Measurements from ENCODE around the gene BTBD9. TPM values are rescaled to one million over a fixed set of nuclear protein-coding genes. Genes with fewer than 3 reads are reported as not detected.
"Not testable (repeated sequence)": the region's sequence is repeated elsewhere in the genome, so short reads cannot be mapped to it uniquely, and the experiment has no call there.

The BTBD9 gene
- total RNA-seq, 1 experiment from 2014 or later = 10.8 TPM

DNA sequence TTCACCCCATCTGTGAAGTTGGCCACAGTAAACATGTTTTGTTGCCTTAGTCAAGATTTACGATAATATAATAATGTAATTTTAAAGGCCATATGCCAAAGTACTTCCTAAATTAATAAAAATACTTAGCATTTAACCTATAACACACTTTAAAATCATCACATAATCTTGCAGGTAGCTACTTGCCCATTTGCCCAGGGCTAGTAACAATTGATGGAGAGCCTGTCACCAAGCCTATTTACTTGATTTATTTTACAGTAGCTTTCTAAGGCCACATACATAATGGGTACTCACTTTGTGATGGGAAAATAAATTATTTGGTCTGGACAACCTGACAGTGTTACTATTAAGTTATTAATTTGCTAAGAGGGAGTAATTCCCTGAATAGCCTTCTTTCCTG, 14.5 kb downstream of the BTBD9 start:
- no peaks in the 10 kb centered on the region for H4K20me1 ChIP-seq (ENCODE audit: insufficient read depth)
- no peaks in the 10 kb centered on the region for H3K36me3 ChIP-seq (ENCODE audit: low read depth)
- H2AFZ ChIP-seq = no peak overlapping the region
- intact Hi-C loops (cut with micrococcal nuclease; ENCODE audit: unreplicated experiment) = no loop called here
- TF ChIP-seq EZH2 (IDR thresholded peaks at IDR 0.05; ENCODE audit: low read depth) = no peak
- H3K27ac ChIP-seq = no peak overlapping the region
- H3K79me2 ChIP-seq (ENCODE audit: low read depth) = no peaks in the 10 kb centered on the region
- H3K9me2 ChIP-seq (ENCODE audit: insufficient read depth) = no peaks in the 10 kb centered on the region
- ChIA-PET POLR2A (ENCODE audit: unreplicated experiment) (interaction anchor here (0.6 kb wide), 2 partner anchors 23 to 1187 kb away, joined by 6 read pairs; no protein-coding TSS in a partner anchor), CTCF (no interaction called here)
- H3F3A ChIP-seq (ENCODE audit: insufficient read depth, low read depth) = no peaks in the 10 kb centered on the region
- no TSS peak for BruUV-seq (replicated peaks)
- no peaks in the 10 kb centered on the region for H3K4me1 ChIP-seq (replicated peaks; ENCODE audit: insufficient read depth)
- no peak overlapping the region for H3K4me2 ChIP-seq
- H3K27me3 ChIP-seq (ENCODE audit: insufficient read depth, low read depth) = no peaks in the 10 kb centered on the region
- H3K4me3 ChIP-seq = no peak overlapping the region
- no peaks in the 10 kb centered on the region for H3K9me3 ChIP-seq (ENCODE audit: insufficient read depth, low read depth)
- no peak for DNase-seq

GRCh38 chr6:38619342-38619741, 20.4 kb downstream of the BTBD9 start:
- H3K9me3 ChIP-seq (ENCODE audit: insufficient read depth, low read depth); H3K79me2 ChIP-seq (ENCODE audit: low read depth); POLR2A ChIA-PET (ENCODE audit: unreplicated experiment); BruUV-seq (replicated peaks); CTCF ChIA-PET; H4K20me1 ChIP-seq (ENCODE audit: insufficient read depth); H3K9me2 ChIP-seq (ENCODE audit: insufficient read depth); H2AFZ ChIP-seq; H3K4me1 ChIP-seq (replicated peaks; ENCODE audit: insufficient read depth); H3F3A ChIP-seq (ENCODE audit: insufficient read depth, low read depth); H3K27ac ChIP-seq; intact Hi-C loops (cut with micrococcal nuclease; ENCODE audit: unreplicated experiment); H3K4me2 ChIP-seq; H3K4me3 ChIP-seq; H3K27me3 ChIP-seq (ENCODE audit: insufficient read depth, low read depth); H3K36me3 ChIP-seq (ENCODE audit: low read depth); DNase-seq: not testable (repeated sequence)

- H3K4me3 ChIP-seq; H3K9me3 ChIP-seq (ENCODE audit: insufficient read depth, low read depth); POLR2A ChIA-PET (ENCODE audit: unreplicated experiment); CTCF ChIA-PET; H3K79me2 ChIP-seq (ENCODE audit: low read depth); H3K36me3 ChIP-seq (ENCODE audit: low read depth); H3K4me2 ChIP-seq; H2AFZ ChIP-seq; H3K27ac ChIP-seq; BruUV-seq (replicated peaks); H3F3A ChIP-seq (ENCODE audit: insufficient read depth, low read depth); H3K4me1 ChIP-seq (replicated peaks; ENCODE audit: insufficient read depth); DNase-seq; H4K20me1 ChIP-seq (ENCODE audit: insufficient read depth); intact Hi-C loops (cut with micrococcal nuclease; ENCODE audit: unreplicated experiment); H3K27me3 ChIP-seq (ENCODE audit: insufficient read depth, low read depth); H3K9me2 ChIP-seq (ENCODE audit: insufficient read depth): not testable (repeated sequence)
These were observed 21.4 kb downstream of the BTBD9 start for GRCh38 chr6:38618301-38618700.

DNA sequence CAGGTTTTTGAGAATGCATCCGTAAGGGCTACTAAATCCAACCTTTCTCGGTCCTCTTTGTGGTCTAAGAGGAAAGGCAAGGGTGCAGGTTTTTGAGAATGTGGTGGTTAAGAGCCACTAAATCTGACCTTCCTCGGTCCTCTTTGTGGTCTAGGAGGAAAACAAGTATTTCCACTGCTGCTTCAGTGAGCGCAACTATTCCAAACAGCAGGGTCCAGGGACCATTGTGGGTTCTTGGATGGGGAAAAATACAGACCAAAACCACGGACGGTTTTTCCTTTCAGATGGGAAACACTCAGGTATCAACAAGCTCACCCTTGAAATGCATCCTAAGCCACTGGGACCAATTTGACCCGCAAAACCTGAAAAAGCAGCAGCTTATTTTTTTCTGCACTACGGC, 21.9 kb downstream of the BTBD9 start:
- no peak for DNase-seq
- no TSS peak for BruUV-seq (replicated peaks)
- CTCF ChIA-PET = no interaction called here

More for the DNA sequence above, 21.9 kb downstream of the BTBD9 start:
- Histone ChIP-seq H3K4me3 (no peak overlapping the region), H4K20me1 (ENCODE audit: insufficient read depth) (no peaks in the 10 kb centered on the region), H3K9me2 (ENCODE audit: insufficient read depth) (no peaks in the 10 kb centered on the region), H3K36me3 (ENCODE audit: low read depth) (no peaks in the 10 kb centered on the region), H3K9me3 (ENCODE audit: insufficient read depth, low read depth) (no peaks in the 10 kb centered on the region), H2AFZ (no peak overlapping the region), H3K4me2 (no peak overlapping the region), H3K4me1 (replicated peaks; ENCODE audit: insufficient read depth) (no peaks in the 10 kb centered on the region), H3K27ac (no peak overlapping the region), H3F3A (ENCODE audit: insufficient read depth, low read depth) (no peaks in the 10 kb centered on the region), H3K79me2 (ENCODE audit: low read depth) (no peaks in the 10 kb centered on the region), H3K27me3 (ENCODE audit: insufficient read depth, low read depth) (no peaks in the 10 kb centered on the region)
- TF ChIP-seq CTCF (conservative IDR thresholded peaks at IDR 0.05) = no peak
- no peak for TF ChIP-seq EZH2 (IDR thresholded peaks at IDR 0.05; ENCODE audit: low read depth)
- POLR2A ChIA-PET (ENCODE audit: unreplicated experiment) = no interaction called here
- intact Hi-C loops (cut with micrococcal nuclease; ENCODE audit: unreplicated experiment) = no loop called here

All from PC-9 (cell line).